LoVo (cell line): Measurements from ENCODE around the gene CEP112.

ENCODE experiments used
- DNase-seq: peaks from one replicate; pipeline ENCODE4 v3.0.0-alpha.2; 2016; ENCODE audit warnings: low spot score

The CEP112 gene

DNA sequence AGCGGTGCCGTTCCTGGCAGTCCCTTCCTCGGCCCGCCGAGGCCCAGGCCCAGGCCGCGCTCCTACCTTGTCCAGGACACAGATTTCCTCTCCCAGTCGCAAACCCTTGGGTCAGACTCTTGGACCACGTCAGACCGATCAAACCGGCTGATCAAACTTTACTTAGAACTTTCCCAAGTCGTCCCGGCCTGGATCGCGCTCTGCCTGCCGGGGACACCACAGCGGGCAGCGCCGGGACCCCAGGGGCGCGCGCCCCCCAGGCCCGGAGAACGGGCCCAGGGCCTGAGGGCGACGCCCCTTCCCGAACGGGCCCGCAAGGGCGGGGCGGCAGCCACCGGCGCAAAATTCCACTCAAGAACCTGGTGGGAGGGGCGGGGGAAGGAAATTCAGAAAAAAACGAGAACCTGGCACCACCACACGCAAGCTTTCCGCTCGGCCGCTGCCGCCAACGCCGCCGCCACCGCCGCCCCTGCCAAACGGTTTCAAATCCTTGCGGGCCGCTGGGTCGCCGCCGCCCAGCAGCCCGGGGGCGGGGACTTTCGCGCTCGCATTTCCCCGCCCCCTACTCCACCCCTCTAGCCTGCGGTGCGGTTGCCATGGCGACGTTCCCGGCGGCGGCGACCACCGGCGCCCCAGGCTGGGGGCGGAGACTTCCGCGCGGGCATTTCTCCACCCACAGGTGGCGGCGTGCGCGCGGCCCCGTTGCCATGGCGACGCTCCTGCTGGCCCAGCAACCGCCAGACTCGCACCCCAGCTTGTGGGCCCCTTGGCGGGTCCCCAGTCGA is at the start of gene CEP112:
CEP112 (minus strand) TSS at position 541 of the 785 bp plus-strand sequence.
- DNase-seq = peak; percentile 63

- peak; percentile 32 for DNase-seq
These were observed 48.7 kb upstream of the CEP112 start for GRCh38 chr17:66240630-66241029.

GRCh38 chr17:66240013-66240412 is 48.1 kb upstream of the CEP112 start:
- no peak for DNase-seq

DNA sequence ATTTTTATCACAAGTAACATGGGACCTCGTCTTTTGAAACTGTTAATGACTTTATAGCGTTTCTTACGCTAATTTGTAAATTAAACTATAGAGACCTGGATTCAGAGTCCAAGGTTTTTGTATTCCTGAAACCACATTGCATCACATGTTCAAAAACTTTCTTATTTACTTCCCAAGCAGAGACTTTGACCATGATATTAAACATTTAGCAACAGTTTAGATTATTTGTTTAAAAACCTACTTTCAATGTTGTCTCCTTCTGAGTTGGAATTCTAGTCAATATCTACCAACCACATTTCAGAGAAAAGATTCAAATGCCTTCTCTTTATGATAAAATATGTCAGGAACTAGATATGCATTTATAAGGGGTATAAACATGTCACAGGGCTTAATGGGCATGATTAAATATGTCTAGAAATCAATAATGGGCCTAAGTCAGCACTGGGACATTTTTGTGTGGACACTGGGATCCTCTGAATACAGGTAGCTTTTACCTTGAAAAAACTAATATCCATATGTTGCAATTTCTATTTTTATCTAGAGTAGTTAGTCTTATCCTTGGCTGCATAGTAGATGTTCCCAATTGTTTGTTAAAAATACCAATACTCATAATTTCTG is 43.6 kb upstream of the CEP112 start:
- no peak for DNase-seq

GRCh38 chr17:66234611-66235010 is 42.7 kb upstream of the CEP112 start:
- no peak for DNase-seq

DNA sequence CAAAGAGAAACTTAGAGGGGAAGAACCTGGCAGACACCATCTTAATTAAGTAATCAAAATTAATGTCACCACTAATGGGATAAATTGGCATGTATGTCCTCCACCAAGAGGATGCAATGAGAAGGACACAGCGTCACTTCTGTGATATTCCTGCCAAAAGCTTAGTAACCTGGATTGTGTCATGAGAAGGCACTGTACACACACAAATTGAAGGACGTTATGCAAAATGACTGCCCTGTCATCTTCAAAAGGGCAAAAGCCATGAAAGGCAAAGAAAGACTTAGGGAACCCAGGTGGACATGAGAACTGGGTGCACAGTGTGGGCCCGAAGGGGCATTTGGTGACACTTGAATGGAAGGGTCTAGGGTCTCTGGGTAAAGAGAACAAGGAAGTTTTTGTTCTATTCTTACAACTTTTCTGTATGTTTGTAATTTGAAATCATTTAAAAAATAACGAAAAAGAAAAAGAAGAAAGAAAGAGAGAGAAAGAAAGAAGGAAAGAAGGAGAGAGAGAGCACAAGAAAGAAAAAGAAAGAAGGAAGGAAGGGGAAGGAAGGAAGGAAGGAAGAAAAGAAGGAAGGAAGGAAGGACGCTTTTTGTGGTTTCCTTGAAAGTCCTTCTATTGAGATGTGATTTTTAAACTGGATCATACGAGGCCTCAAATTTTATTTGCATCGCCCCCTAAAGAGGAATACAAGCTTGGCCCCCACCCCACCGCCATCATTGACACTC is 41.3 kb upstream of the CEP112 start:
- DNase-seq = no peak

GRCh38 chr17:66230922-66231591 is 39.1 kb upstream of the CEP112 start:
- no peak for DNase-seq

GRCh38 chr17:66229783-66230538 is 38.0 kb upstream of the CEP112 start:
- no peak for DNase-seq

DNA sequence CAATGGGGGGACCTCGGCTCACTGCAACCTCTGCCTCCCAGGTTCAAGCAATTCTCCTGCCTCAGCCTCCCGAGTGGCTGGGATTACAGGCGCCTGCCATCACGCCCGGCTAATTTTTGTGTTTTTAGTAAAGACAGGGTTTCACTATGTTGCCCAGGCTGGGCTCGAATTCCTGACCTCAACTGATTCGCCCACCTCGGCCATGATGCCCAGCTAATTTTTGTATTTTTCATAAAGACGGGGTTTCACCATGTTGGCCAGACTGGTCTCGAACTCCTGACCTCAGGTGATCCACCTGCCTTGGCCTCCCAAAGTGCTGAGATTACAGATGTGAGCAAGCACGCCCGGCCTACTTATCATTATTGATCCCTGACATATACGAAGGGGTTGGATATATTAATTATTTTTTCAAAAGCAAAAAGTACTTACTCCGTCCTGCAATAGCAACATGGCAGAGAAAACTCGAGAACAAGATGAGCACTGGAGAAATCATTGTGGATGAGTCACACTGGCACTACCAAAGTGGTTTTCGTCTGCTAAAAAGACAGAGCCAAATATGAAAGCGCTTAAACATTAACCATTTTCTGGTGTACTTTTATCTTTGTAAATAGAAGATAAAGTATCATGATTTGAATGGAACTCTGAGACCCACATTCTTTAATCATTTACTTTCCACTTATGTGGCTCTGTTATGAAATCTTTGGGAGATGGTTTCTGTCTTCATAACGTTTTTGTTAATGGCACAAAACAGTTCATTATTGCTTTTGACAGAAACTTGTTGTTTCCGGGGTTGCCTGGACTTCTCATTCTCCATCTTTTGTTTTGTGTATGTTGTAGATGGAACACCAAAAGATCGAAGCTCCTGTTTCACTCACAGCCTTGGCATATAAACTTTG is 37.2 kb upstream of the CEP112 start, which contains the start of gene APOH:
APOH (minus strand) TSS at position 529 of the 896 bp plus-strand sequence; CDS start at position 493, 36 bp downstream.
- DNase-seq = peak; percentile 36

GRCh38 chr17:66227212-66228045 is 35.5 kb upstream of the CEP112 start:
- DNase-seq = no peak

GRCh38 chr17:66222798-66223350 is 30.9 kb upstream of the CEP112 start:
- no peak for DNase-seq

GRCh38 chr17:66221755-66222530 is 30.0 kb upstream of the CEP112 start:
- DNase-seq = no peak

GRCh38 chr17:66221343-66221742 is 29.4 kb upstream of the CEP112 start:
- no peak for DNase-seq

DNA sequence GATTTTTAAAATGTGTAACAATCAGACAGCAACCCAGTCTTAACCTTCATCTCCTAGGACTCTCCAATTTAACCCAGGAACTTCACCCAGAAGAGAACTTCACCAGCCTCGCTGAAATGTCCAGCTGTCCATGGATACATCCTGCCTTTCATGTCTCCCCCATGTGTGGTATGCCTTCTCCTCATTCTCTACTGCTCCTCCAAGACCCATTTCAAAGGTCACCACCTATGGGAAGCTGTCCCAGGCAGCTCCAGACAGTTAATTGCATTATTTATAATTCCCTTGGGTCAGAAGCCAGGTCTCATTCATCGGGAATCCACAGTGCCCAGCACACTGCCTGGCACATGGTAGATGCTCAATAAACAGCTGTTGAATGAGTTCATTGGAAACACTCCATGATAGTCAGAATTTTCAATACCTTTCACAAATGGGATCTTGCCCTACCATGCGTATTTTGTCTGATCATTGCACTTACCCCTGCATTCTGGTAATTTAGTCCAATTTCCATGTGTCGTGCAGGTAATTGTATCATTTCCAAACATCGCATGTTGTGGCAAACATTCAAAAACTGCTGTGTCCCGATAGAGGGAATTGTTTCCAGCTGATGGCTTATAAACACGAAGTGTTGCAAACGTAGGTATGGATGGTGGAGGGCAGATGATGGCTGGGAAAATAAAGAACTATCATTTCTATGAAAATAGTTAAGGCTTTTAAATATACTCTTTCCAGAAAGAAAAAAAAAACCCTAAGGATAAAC is 28.3 kb upstream of the CEP112 start:
- no peak for DNase-seq

DNA sequence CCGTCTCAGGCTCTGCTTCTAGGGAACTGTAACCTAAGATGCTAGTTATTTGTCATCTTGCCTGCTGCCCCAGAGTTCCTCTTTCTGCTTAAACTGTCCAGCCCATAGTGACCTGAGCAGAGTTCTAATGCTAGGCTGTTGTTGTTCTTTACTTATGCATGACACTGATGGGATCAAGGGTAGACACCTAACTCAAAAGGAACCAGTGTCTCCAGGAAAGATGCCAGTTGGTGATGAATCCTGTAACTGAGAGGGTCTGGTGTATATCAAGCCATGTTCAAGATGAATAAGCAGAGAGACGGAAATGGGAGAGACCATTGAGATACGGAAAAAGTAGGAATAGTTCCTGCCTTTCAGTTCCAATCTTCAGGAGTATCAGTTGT is 23.6 kb upstream of the CEP112 start:
- no peak for DNase-seq

- no peak for DNase-seq
These were observed 23.1 kb upstream of the CEP112 start for GRCh38 chr17:66214884-66215528.
